Stimulated activated naive CD8-positive, alpha-beta T cell treated with anti-CD3 and anti-CD28 coated beads, Interleukin-15, amount 100 ng/mL, for 72 hours (primary cell): ENCODE data around the gene STK4.

Experiments used
- ATAC-seq: fragments of 150-1000 bp; cut with Tn5 transposase; 2 replicates; pipeline ENCODE4 v1.10.0; 2021; ENCODE audit warnings: mild to moderate bottlenecking, moderate library complexity
- DNase-seq, 2 donors: peaks; one replicate each; pipeline ENCODE4 v3.0.0; 2021 to 2022
- H3K27ac Mint-ChIP-seq, 2 donors: one replicate each; pipeline ENCODE4 v1.8.0; 2022; ENCODE audit warnings: mild to moderate bottlenecking in 2 of 2, mixed read lengths in 2 of 2, moderate library complexity in 2 of 2
- H3K27me3 Mint-ChIP-seq: one replicate; pipeline ENCODE4 v1.8.0; 2022; ENCODE audit warnings: mixed read lengths
- H3K4me1 Mint-ChIP-seq: one replicate; pipeline ENCODE4 v1.8.0; 2022; ENCODE audit warnings: mild to moderate bottlenecking, mixed read lengths
- H3K4me3 Mint-ChIP-seq, 2 donors: one replicate each; pipeline ENCODE4 v1.8.0; 2022; ENCODE audit warnings: mild to moderate bottlenecking in 2 of 2, mixed read lengths in 2 of 2, moderate library complexity in 1 of 2
- H3K9me3 Mint-ChIP-seq, 2 donors: one replicate each; pipeline ENCODE4 v1.8.0; 2022; ENCODE audit warnings: mixed read lengths in 2 of 2

Gene STK4

DNA sequence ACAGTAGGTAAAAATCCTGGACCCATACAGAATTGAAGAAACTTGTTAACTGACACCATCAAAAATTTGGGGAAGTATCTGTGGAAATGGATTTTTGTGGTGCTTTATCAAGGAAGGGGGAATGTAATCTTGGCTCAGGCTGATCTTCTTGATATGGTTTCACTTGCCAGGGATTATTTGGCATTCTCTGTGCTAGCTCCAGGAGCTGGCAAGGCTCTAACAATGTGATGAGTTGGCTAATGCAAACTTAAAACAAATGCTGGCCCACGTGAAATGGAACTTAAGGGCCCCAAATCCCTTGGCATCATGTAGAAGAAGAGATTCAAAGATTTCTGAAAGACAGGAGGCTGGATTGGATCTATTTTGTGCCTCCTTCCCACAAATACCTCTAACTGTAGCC lies 121.5 kb downstream of the STK4 start:
- H3K27ac Mint-ChIP-seq = peak overlapping the region in 1 of 2 donors; percentile 87
- DNase-seq (no peak), ATAC-seq (no peak)
- H3K27me3 Mint-ChIP-seq = no peaks in the 10 kb centered on the region
- H3K4me1 Mint-ChIP-seq = peaks cover 3% of the 10 kb centered on the region
- H3K4me3 Mint-ChIP-seq = no peak overlapping the region
- no peaks in the 10 kb centered on the region for H3K9me3 Mint-ChIP-seq

DNA sequence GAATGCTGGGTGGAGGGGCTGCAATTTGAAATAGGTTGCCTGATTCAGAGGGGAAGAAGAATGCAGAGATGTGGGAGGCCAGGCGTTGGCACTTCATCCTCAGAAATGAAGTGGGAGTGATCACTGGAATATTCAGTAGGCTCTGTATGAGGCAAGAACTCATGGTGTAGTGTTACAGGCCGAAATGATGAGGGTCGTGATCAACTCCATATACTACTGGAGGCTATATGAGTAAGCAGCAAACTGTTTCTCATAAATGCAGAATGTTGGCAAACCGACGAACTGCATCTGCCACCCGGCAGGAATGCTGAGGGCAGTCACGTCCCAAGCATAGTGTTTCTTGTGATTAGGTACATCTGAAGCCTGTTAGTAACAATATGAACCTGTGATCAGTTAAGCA lies 121.9 kb downstream of the STK4 start:
- Mint-ChIP-seq H3K4me3 (no peak overlapping the region), H3K4me1 (no peaks in the 10 kb centered on the region), H3K9me3 (no peaks in the 10 kb centered on the region), H3K27me3 (no peaks in the 10 kb centered on the region), H3K27ac (peak overlapping the region in 1 of 2 donors; percentile 87)
- no peak for DNase-seq
- no peak for ATAC-seq

DNA sequence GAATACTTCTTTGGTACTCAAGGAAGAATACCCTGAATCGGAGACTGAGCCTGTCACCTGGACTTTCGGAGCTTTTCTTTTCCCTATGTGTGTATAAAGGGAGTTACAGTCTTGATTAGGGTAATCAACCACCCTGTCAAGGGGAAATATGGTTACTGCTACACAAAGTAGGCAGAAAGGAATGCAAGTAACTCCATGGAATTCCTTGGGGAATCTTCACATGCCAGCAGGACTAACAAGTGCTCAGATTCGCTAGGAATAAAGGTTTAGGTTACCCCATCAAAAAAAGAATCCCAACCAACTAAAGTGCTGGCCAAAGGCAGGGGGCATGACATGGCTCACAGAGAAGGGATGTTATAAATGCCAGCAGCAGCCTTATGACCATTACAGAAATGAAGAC lies 124.2 kb downstream of the STK4 start:
- Mint-ChIP-seq H3K27me3 (no peaks in the 10 kb centered on the region), H3K4me3 (no peak overlapping the region), H3K9me3 (no peaks in the 10 kb centered on the region), H3K27ac (no peak overlapping the region), H3K4me1 (peaks cover 6% of the 10 kb centered on the region)
- ATAC-seq (no peak), DNase-seq (no peak)

- peaks cover 11% of the 10 kb centered on the region for H3K4me1 Mint-ChIP-seq
Observed at GRCh38 chr20:45091366-45091765, 125.1 kb downstream of the STK4 start.

DNA sequence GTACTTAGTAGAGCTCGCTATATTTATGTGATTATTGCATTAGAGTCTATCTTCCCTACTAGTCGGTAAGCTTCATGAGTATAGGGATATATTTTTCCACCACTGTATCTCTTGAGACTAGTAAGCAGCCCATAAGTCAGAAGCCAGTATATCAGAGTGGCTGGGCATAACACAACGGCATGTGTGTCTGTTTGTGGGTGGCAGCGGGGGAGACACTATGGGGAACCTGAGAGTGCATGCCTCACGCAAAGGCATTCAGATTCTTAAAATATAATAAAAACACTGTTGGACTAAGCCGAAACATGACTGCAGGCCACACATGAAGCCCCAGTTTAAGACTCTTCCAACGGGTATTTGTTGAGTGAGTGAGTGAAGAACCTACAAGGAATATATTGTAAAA lies 126.6 kb downstream of the STK4 start:
- no peak overlapping the region for H3K4me3 Mint-ChIP-seq
- no peaks in the 10 kb centered on the region for H3K9me3 Mint-ChIP-seq
- no peak for DNase-seq
- no peak overlapping the region for H3K27ac Mint-ChIP-seq
- H3K27me3 Mint-ChIP-seq = peaks cover 20% of the 10 kb centered on the region
- peaks cover 23% of the 10 kb centered on the region for H3K4me1 Mint-ChIP-seq
- ATAC-seq = no peak

More at GRCh38 chr20:45091366-45091765, 125.1 kb downstream of the STK4 start:
- peak overlapping the region in 1 of 2 donors; percentile 42 for H3K27ac Mint-ChIP-seq
- peaks cover 5% of the 10 kb centered on the region for H3K27me3 Mint-ChIP-seq
- H3K4me3 Mint-ChIP-seq = no peak overlapping the region
- no peaks in the 10 kb centered on the region for H3K9me3 Mint-ChIP-seq
- ATAC-seq (no peak), DNase-seq (no peak)

GRCh38 chr20:45094201-45094600 lies 127.9 kb downstream of the STK4 start:
- Mint-ChIP-seq H3K9me3 (no peaks in the 10 kb centered on the region), H3K27me3 (peaks cover 33% of the 10 kb centered on the region), H3K4me1 (peaks cover 23% of the 10 kb centered on the region), H3K27ac (no peak overlapping the region), H3K4me3 (no peak overlapping the region)
- DNase-seq (no peak), ATAC-seq (no peak)

- peak overlapping the region in 1 of 2 donors; percentile 74 for H3K27ac Mint-ChIP-seq
- H3K4me1 Mint-ChIP-seq = peaks cover 23% of the 10 kb centered on the region
- DNase-seq (no peak), ATAC-seq (no peak)
- peaks cover 41% of the 10 kb centered on the region for H3K27me3 Mint-ChIP-seq
- no peak overlapping the region for H3K4me3 Mint-ChIP-seq
- H3K9me3 Mint-ChIP-seq = no peaks in the 10 kb centered on the region
Observed at GRCh38 chr20:45094864-45095574, 128.7 kb downstream of the STK4 start.

- ATAC-seq = peak; percentile 53
- H3K9me3 Mint-ChIP-seq = no peaks in the 10 kb centered on the region
- H3K4me1 Mint-ChIP-seq = peaks cover 30% of the 10 kb centered on the region
- DNase-seq = peak; percentile 57 to 61
- H3K4me3 Mint-ChIP-seq = no peak overlapping the region
- no peak overlapping the region for H3K27ac Mint-ChIP-seq
- H3K27me3 Mint-ChIP-seq = peaks cover 49% of the 10 kb centered on the region
Observed at GRCh38 chr20:45095805-45096238, 129.5 kb downstream of the STK4 start.

- peak overlapping the region in 1 of 2 donors; percentile 3 for H3K27ac Mint-ChIP-seq
- peaks cover 37% of the 10 kb centered on the region for H3K4me1 Mint-ChIP-seq
- H3K9me3 Mint-ChIP-seq = no peaks in the 10 kb centered on the region
- no peak for DNase-seq
- no peak overlapping the region for H3K4me3 Mint-ChIP-seq
- ATAC-seq = no peak
- peaks cover 57% of the 10 kb centered on the region for H3K27me3 Mint-ChIP-seq
Observed at GRCh38 chr20:45096781-45097180, 130.5 kb downstream of the STK4 start.

GRCh38 chr20:45097485-45098102 lies 131.3 kb downstream of the STK4 start:
- peak overlapping the region; percentile 63 to 74 for H3K4me3 Mint-ChIP-seq
- H3K9me3 Mint-ChIP-seq = no peaks in the 10 kb centered on the region
- ATAC-seq = peak; percentile 79
- H3K4me1 Mint-ChIP-seq = peaks cover 37% of the 10 kb centered on the region
- peak; percentile 60 for DNase-seq
- H3K27me3 Mint-ChIP-seq = peaks cover 64% of the 10 kb centered on the region
- peak overlapping the region in 1 of 2 donors; percentile 69 for H3K27ac Mint-ChIP-seq

- Mint-ChIP-seq H3K9me3 (no peaks in the 10 kb centered on the region), H3K27ac (peak overlapping the region in 1 of 2 donors; percentile 76), H3K27me3 (peaks cover 71% of the 10 kb centered on the region), H3K4me1 (peaks cover 37% of the 10 kb centered on the region), H3K4me3 (peak overlapping the region in 1 of 2 donors; percentile 74)
- ATAC-seq = peak; percentile 27
- DNase-seq = peak in 1 of 2 donors; percentile 24
Observed at GRCh38 chr20:45098103-45098773, 131.9 kb downstream of the STK4 start.

DNA sequence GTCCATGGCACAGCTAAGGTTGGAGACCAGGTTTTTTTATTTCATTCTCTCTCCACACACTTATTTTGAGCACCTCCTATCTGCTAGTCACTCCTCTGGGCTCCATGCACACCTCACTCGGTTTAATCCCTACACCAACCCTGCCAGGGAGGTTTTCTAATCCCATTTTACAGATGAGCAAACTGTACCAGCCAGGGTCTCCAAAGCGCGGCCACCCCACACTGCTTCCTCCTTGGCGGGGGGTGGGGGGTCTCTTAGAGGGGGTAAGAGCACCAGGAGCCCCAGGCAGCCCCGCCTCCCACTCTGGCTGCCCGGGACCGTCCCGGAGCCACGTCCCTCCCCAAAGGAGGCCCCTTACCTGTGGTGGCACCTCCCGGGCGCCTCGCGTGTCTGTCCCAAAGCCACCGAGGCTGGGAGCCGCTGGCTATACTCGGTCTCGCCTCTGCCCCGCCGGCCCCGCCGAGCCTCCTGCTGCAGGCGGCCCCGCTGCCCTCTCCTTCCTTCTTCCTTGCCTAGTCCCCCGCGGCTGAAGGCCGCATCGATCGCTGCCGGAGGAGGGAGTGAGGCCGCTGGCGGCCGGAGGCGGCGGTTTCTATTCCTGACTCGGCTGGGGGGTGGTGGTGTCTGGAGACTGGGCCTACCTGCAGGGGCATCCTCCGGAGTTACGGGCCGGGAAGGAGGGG lies 134.4 kb downstream of the STK4 start, which contains the start of gene KCNS1:
Gene KCNS1, minus strand, starts transcription at position 565 of the 683 bp plus-strand sequence. CDS start 1,891 bp downstream, outside the sequence.
- H3K27me3 Mint-ChIP-seq = peaks cover 80% of the 10 kb centered on the region
- H3K27ac Mint-ChIP-seq = peak within 1 kb of the TSS; percentile 49 to 54
- DNase-seq = no peak
- H3K4me1 Mint-ChIP-seq = peaks cover 31% of the 10 kb centered on the region
- H3K9me3 Mint-ChIP-seq = no peaks in the 10 kb centered on the region
- ATAC-seq = peak; percentile 26
- peak within 1 kb of the TSS; percentile 66 to 72 for H3K4me3 Mint-ChIP-seq

DNA sequence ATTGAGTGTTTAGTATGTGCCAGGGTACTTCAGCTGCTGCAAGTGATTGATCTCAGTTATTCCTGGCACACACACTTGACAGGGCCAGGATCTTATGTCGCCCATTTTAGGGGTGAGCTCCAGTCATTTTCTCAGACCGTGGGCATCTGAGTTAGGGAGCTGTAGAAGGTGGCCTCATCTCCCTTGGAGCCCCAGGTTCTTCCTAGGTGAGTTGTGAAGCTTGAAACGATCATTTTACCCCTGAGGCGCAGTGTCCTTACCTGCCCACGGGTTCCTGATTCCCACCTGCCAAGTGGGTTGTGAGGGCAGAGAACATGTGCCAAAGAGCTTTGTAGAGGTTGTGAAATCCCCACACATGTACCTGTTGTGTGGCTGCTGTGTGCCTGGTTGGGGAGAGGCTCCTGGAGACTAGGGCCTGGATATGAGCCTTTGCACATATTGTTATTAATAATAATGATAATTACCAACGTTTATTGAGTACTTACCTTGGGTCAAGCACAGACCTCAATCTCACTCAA lies 135.1 kb downstream of the STK4 start:
- DNase-seq (no peak), ATAC-seq (no peak)
- H3K27ac Mint-ChIP-seq = no peak overlapping the region
- peaks cover 76% of the 10 kb centered on the region for H3K27me3 Mint-ChIP-seq
- H3K4me1 Mint-ChIP-seq = peaks cover 25% of the 10 kb centered on the region
- no peaks in the 10 kb centered on the region for H3K9me3 Mint-ChIP-seq
- peak overlapping the region in 1 of 2 donors; percentile 66 for H3K4me3 Mint-ChIP-seq

- Mint-ChIP-seq H3K9me3 (no peaks in the 10 kb centered on the region), H3K27ac (no peak overlapping the region), H3K27me3 (peaks cover 74% of the 10 kb centered on the region), H3K4me1 (peaks cover 14% of the 10 kb centered on the region), H3K4me3 (no peak overlapping the region)
- ATAC-seq (no peak), DNase-seq (no peak)
Observed at GRCh38 chr20:45103072-45103471, 136.8 kb downstream of the STK4 start.

DNA sequence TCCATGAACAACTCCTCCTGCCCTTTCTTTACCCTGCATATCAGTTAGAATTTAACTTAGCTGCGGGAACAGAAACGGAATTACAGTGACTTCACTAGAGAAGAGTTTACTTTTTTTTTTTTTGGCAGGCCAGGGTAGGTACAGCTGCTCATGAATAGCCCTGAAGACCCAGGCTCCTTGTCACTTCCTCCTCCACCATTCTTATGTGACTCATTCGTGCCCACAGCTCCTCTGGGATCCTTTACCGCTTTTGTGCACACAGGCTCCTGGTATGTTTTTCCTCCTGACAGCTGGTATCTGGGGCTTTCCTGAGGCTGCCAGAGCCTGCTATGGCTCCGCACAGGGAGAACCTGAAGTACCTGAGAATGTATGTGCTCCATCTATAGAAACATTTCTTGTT lies 138.5 kb downstream of the STK4 start:
- no peak overlapping the region for H3K27ac Mint-ChIP-seq
- H3K9me3 Mint-ChIP-seq = no peaks in the 10 kb centered on the region
- DNase-seq = no peak
- H3K27me3 Mint-ChIP-seq = peaks cover 57% of the 10 kb centered on the region
- ATAC-seq = no peak
- peaks cover 14% of the 10 kb centered on the region for H3K4me1 Mint-ChIP-seq
- no peak overlapping the region for H3K4me3 Mint-ChIP-seq
